ENCODE results near the gene ADCY2.

GRCh38 chr5:7657153-7657552, 261.2 kb downstream of the ADCY2 start:
- TF ChIP-seq CTCF (IDR thresholded peaks at IDR 0.05) (no peak), POLR2A (IDR thresholded peaks at IDR 0.05) (no peak)
